Effector memory CD4-positive, alpha-beta T cell (primary cell): ENCODE measurements around the gene TOM1L1.
A peak's percentile ranks its signal among the peaks of the same experiment; 100 is the strongest.

Experiments used
- DNase-seq, 3 donors: peaks; one replicate each; pipeline ENCODE4 v3.0.0-alpha.2; 2020
- H3K27ac ChIP-seq: 2 replicates; pipeline ENCODE4 v1.7.0; 2013; ENCODE audit warnings: mild to moderate bottlenecking, low read length, moderate library complexity; ENCODE audit not compliant: insufficient read depth, poor library complexity, severe bottlenecking
- H3K27me3 ChIP-seq: replicated peaks from 2 replicates; pipeline ENCODE4 v1.7.0; 2013; ENCODE audit warnings: mild to moderate bottlenecking, low read length; ENCODE audit not compliant: insufficient read depth, control insufficient read depth, poor library complexity, severe bottlenecking
- H3K36me3 ChIP-seq: 2 replicates; pipeline ENCODE4 v1.7.0; 2013; ENCODE audit warnings: mild to moderate bottlenecking, low read length, moderate library complexity; ENCODE audit not compliant: control insufficient read depth, insufficient read depth
- H3K4me1 ChIP-seq: 2 replicates; pipeline ENCODE4 v1.7.0; 2013; ENCODE audit warnings: low read length, mild to moderate bottlenecking; ENCODE audit not compliant: control insufficient read depth, insufficient read depth, poor library complexity, severe bottlenecking
- H3K4me3 ChIP-seq: 2 replicates; pipeline ENCODE4 v1.7.0; 2013; ENCODE audit warnings: low read length, low read depth, mild to moderate bottlenecking; ENCODE audit not compliant: insufficient read depth, poor library complexity, severe bottlenecking
- H3K9me3 ChIP-seq: 2 replicates; pipeline ENCODE4 v1.7.0; 2013; ENCODE audit warnings: mild to moderate bottlenecking, low read length, moderate library complexity; ENCODE audit not compliant: control insufficient read depth
- total RNA-seq, 3 donors: gene quantifications; one replicate each; lab custom pipeline; 2026; lab: John Stamatoyannopoulos, UW

Gene TOM1L1, protein sequence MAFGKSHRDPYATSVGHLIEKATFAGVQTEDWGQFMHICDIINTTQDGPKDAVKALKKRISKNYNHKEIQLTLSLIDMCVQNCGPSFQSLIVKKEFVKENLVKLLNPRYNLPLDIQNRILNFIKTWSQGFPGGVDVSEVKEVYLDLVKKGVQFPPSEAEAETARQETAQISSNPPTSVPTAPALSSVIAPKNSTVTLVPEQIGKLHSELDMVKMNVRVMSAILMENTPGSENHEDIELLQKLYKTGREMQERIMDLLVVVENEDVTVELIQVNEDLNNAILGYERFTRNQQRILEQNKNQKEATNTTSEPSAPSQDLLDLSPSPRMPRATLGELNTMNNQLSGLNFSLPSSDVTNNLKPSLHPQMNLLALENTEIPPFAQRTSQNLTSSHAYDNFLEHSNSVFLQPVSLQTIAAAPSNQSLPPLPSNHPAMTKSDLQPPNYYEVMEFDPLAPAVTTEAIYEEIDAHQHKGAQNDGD
- 0.09 to 0.77 (median 0.35) reads per million in 3 donors for total RNA-seq

GRCh38 chr17:54900457-54901229, at the start of gene TOM1L1:
Gene TOM1L1 (plus strand): TSS chr17:54900852. CDS start chr17:54900866, 14 bp downstream.
- H3K27ac ChIP-seq: no peak within 1 kb of the TSS

DNA sequence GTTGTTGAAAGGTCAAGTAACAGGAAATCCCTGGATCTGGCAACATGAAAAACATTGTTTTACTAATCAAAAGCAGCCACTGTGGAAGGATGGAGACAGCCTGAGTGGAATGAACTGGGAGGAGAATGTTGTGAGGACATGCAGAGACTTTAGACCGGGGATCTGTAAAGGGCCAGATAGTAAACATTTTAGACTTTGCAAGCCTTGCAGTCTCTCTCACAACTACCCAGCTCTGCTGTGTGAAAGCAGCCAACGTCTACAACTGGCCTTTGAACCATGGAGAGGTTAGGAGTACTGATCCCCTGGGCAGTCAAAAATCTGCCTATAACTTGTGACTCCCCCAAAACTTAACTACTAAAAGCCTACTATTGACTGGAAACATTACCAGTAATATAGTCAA, 41.5 kb upstream of the TOM1L1 start:
- H3K27me3 ChIP-seq: no peaks in the 10 kb centered on the region
- DNase-seq: no peak
- H3K9me3 ChIP-seq: no peaks in the 10 kb centered on the region
- no peaks in the 10 kb centered on the region for H3K4me1 ChIP-seq
- H3K27ac ChIP-seq: no peak overlapping the region
- no peak overlapping the region for H3K4me3 ChIP-seq
- no peaks in the 10 kb centered on the region for H3K36me3 ChIP-seq

More at GRCh38 chr17:54900457-54901229, at the start of gene TOM1L1:
- H3K4me1 ChIP-seq: no peaks in the 10 kb centered on the region
- H3K9me3 ChIP-seq: no peaks in the 10 kb centered on the region
- H3K36me3 ChIP-seq: no peaks in the 10 kb centered on the region
- H3K4me3 ChIP-seq: peak within 1 kb of the TSS; percentile 32
- no peaks in the 10 kb centered on the region for H3K27me3 ChIP-seq
- DNase-seq: no peak

GRCh38 chr17:54860617-54861470, 39.8 kb upstream of the TOM1L1 start:
- no peak for DNase-seq
- Histone ChIP-seq H3K27me3 (no peaks in the 10 kb centered on the region), H3K36me3 (no peaks in the 10 kb centered on the region), H3K9me3 (no peaks in the 10 kb centered on the region), H3K4me3 (no peak overlapping the region), H3K4me1 (no peaks in the 10 kb centered on the region), H3K27ac (no peak overlapping the region)

DNA sequence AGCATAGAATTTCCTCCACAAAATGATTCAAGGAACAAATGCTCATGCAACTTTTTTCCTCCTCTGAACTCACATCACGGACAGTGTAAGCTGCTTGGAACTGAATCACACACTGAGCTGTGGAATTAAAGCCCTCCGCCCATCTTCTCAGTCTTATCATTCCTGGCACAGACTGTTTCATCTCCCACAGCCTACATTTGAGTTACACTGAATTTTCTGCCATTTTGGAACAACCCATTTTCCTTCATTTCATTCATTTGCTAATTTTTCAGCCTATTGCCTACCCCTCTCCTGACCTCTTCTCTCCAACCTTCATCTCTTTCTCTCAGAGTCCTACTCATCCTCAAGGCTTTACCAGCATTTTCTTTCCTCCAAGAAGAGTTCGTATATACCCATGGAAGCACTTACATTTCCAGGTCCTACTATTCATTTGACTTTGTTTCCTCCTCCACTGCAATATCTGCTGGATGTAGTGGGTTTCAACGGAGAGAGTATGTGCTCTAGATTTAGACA, 39.1 kb upstream of the TOM1L1 start:
- no peak for DNase-seq
- no peaks in the 10 kb centered on the region for H3K36me3 ChIP-seq
- no peak overlapping the region for H3K4me3 ChIP-seq
- no peaks in the 10 kb centered on the region for H3K4me1 ChIP-seq
- H3K27ac ChIP-seq: no peak overlapping the region
- H3K27me3 ChIP-seq: no peaks in the 10 kb centered on the region
- H3K9me3 ChIP-seq: no peaks in the 10 kb centered on the region

GRCh38 chr17:54863176-54863575, 37.5 kb upstream of the TOM1L1 start:
- H3K27me3 ChIP-seq: no peaks in the 10 kb centered on the region
- H3K4me3 ChIP-seq: no peak overlapping the region
- H3K9me3 ChIP-seq: no peaks in the 10 kb centered on the region
- H3K27ac ChIP-seq: no peak overlapping the region
- no peaks in the 10 kb centered on the region for H3K4me1 ChIP-seq
- H3K36me3 ChIP-seq: no peaks in the 10 kb centered on the region
- no peak for DNase-seq

GRCh38 chr17:54864070-54864469, 36.6 kb upstream of the TOM1L1 start:
- Histone ChIP-seq H3K9me3 (no peaks in the 10 kb centered on the region), H3K4me1 (no peaks in the 10 kb centered on the region), H3K27me3 (no peaks in the 10 kb centered on the region), H3K4me3 (no peak overlapping the region), H3K27ac (no peak overlapping the region), H3K36me3 (no peaks in the 10 kb centered on the region)
- no peak for DNase-seq

DNA sequence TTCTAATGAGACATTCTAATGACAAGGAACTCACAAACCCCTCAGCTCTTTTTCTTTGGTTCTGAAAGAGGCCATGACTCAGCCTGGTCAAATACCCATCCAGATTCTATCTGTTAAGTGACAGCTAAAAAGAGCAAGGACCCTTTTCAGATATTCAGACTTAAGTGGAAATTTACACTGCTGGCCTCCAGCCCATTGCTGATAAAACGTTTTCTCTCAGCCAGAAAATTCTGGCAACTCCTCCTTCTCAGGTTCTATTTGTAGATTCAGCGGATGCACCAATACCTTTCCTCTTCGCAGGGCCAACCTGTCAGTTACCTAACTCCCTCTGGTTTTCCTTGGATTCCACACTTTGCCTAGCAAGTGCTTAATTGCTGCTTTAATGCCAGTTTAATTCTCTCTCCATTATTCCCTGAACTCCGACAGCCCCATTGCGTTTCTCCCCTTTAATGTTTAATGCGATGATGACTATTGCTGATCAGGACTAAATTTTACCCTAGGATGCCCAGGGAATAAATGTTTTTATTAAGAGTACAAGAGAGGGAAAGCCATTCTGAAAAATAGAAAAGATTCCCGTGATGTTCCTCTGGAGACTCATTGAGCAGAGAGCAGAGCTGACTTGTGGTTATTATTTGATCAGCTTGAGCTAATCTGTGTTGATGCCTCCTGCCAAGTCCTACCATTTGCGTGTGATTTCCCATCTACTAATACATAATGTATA, 35.9 kb upstream of the TOM1L1 start:
- Histone ChIP-seq H3K27me3 (no peaks in the 10 kb centered on the region), H3K4me1 (no peaks in the 10 kb centered on the region), H3K4me3 (no peak overlapping the region), H3K36me3 (no peaks in the 10 kb centered on the region), H3K27ac (no peak overlapping the region), H3K9me3 (no peaks in the 10 kb centered on the region)
- no peak for DNase-seq

GRCh38 chr17:54867634-54868033, 33.0 kb upstream of the TOM1L1 start:
- no peaks in the 10 kb centered on the region for H3K9me3 ChIP-seq
- no peak for DNase-seq
- no peak overlapping the region for H3K27ac ChIP-seq
- no peak overlapping the region for H3K4me3 ChIP-seq
- no peaks in the 10 kb centered on the region for H3K27me3 ChIP-seq
- no peaks in the 10 kb centered on the region for H3K36me3 ChIP-seq
- H3K4me1 ChIP-seq: no peaks in the 10 kb centered on the region

GRCh38 chr17:54870671-54871175, 29.9 kb upstream of the TOM1L1 start:
- Histone ChIP-seq H3K27ac (no peak overlapping the region), H3K4me1 (no peaks in the 10 kb centered on the region), H3K36me3 (no peaks in the 10 kb centered on the region), H3K9me3 (no peaks in the 10 kb centered on the region), H3K27me3 (no peaks in the 10 kb centered on the region), H3K4me3 (no peak overlapping the region)
- DNase-seq: no peak
